Liver (tissue), 9 donors: ENCODE measurements around the gene SMARCD2. TPM values are rescaled to one million over a fixed set of nuclear protein-coding genes. Genes with fewer than 3 reads are reported as not detected.

Experiments used
- DNase-seq: peaks from one replicate; pipeline ENCODE4 v3.0.0-alpha.2; 2017; ENCODE audit warnings: low spot score
- H3K27ac ChIP-seq, 2 donors: one replicate each; pipeline ENCODE4 v1.7.0; 2013; ENCODE audit warnings: inconsistent platforms in 2 of 2, low read length in 2 of 2, control low read depth in 1 of 2, low read depth in 1 of 2, mild to moderate bottlenecking in 1 of 2
- H3K27me3 ChIP-seq, 4 donors: one replicate each; pipeline versions ENCODE4 v1.6.1 to v1.7.0; 2013; ENCODE audit warnings: low read length in 3 of 4, inconsistent platforms in 1 of 4, mild to moderate bottlenecking in 1 of 4, moderate library complexity in 1 of 4; ENCODE audit not compliant: control insufficient read depth in 4 of 4, insufficient read depth in 4 of 4
- H3K36me3 ChIP-seq, 4 donors: one replicate each; pipeline versions ENCODE4 v1.6.1 to v1.7.0; 2013; ENCODE audit warnings: low read length in 3 of 4, mild to moderate bottlenecking in 3 of 4, low read depth in 1 of 4, moderate library complexity in 1 of 4; ENCODE audit not compliant: control insufficient read depth in 4 of 4, insufficient read depth in 3 of 4
- H3K4me1 ChIP-seq, 4 donors: one replicate each; pipeline versions ENCODE4 v1.6.1 to v1.7.0; 2013; ENCODE audit warnings: low read length in 3 of 4, mild to moderate bottlenecking in 3 of 4, moderate library complexity in 1 of 4; ENCODE audit not compliant: control insufficient read depth in 4 of 4, insufficient read depth in 4 of 4
- H3K4me3 ChIP-seq, 3 donors: one replicate each; pipeline versions ENCODE4 v1.6.1 to v1.7.0; 2013; ENCODE audit warnings: low read length in 3 of 3, control low read depth in 1 of 3, low read depth in 1 of 3, mild to moderate bottlenecking in 1 of 3
- H3K9ac ChIP-seq, 2 donors: one replicate each; pipeline ENCODE4 v1.7.0; 2013; ENCODE audit warnings: low read length in 2 of 2, mild to moderate bottlenecking in 2 of 2, moderate library complexity in 2 of 2, control low read depth in 1 of 2, low read depth in 1 of 2
- H3K9me3 ChIP-seq, 4 donors: one replicate each; pipeline versions ENCODE4 v1.6.1 to v1.7.0; 2013; ENCODE audit warnings: low read length in 3 of 4; ENCODE audit not compliant: control insufficient read depth in 4 of 4
- CTCF ChIP-seq: fragments of 150-350 bp; IDR thresholded peaks from 2 replicates; pipeline ENCODE4 v1.5.1; 2017; ENCODE audit warnings: improper control_type of control experiment, low read depth, low read length; ENCODE audit not compliant: missing input control
- EGR1 ChIP-seq, 2 donors: IDR thresholded peaks; 2 replicates each; pipeline ENCODE4 v1.6.1; 2016 to 2018; ENCODE audit warnings: antibody characterized with exemption in 2 of 2, low read depth in 2 of 2
- FOXA1 ChIP-seq: IDR thresholded peaks from 2 replicates; pipeline ENCODE4 v1.6.1; 2016; ENCODE audit warnings: antibody characterized with exemption
- FOXA2 ChIP-seq: IDR thresholded peaks from 2 replicates; pipeline ENCODE4 v1.6.1; 2016; ENCODE audit warnings: antibody characterized with exemption
- GABPA ChIP-seq, 2 donors: IDR thresholded peaks in 1 of 2; conservative IDR thresholded peaks in 1 of 2; 2 replicates each; pipeline ENCODE4 v1.6.1; 2016; ENCODE audit warnings: antibody characterized with exemption in 2 of 2, mild to moderate bottlenecking in 1 of 2, moderate library complexity in 1 of 2
- HNF4A ChIP-seq, 2 donors: conservative IDR thresholded peaks; 2 replicates each; pipeline ENCODE4 v1.6.1; 2016; ENCODE audit warnings: antibody characterized with exemption in 2 of 2, mild to moderate bottlenecking in 2 of 2
- HNF4G ChIP-seq: IDR thresholded peaks from 2 replicates; pipeline ENCODE4 v1.6.1; 2016; ENCODE audit warnings: antibody characterized with exemption
- JUND ChIP-seq, 2 donors: IDR thresholded peaks; 2 replicates each; pipeline ENCODE4 v1.6.1; 2016; ENCODE audit warnings: antibody characterized with exemption in 2 of 2
- MAX ChIP-seq: IDR thresholded peaks from 2 replicates; pipeline ENCODE4 v1.6.1; 2016; ENCODE audit warnings: antibody characterized with exemption
- NR2F2 ChIP-seq: IDR thresholded peaks from 2 replicates; pipeline ENCODE4 v1.6.1; 2016; ENCODE audit warnings: antibody characterized with exemption
- RAD21 ChIP-seq, 2 donors: IDR thresholded peaks; 2 replicates each; pipeline ENCODE4 v1.6.1; 2016; ENCODE audit warnings: antibody characterized with exemption in 2 of 2, mild to moderate bottlenecking in 2 of 2
- REST ChIP-seq: IDR thresholded peaks from 2 replicates; pipeline ENCODE4 v1.6.1; 2016; ENCODE audit warnings: antibody characterized with exemption, mild to moderate bottlenecking
- SP1 ChIP-seq: IDR thresholded peaks from 2 replicates; pipeline ENCODE4 v1.6.1; 2018; ENCODE audit warnings: antibody characterized with exemption, mild to moderate bottlenecking
- YY1 ChIP-seq: IDR thresholded peaks from 2 replicates; pipeline ENCODE4 v1.6.1; 2016; ENCODE audit warnings: antibody characterized with exemption, mild to moderate bottlenecking
- ZBTB33 ChIP-seq: IDR thresholded peaks from 2 replicates; pipeline ENCODE4 v1.6.1; 2016; ENCODE audit warnings: antibody characterized with exemption
- WGBS: extraction: QIAGEN DNeasy Blood & Tissue Kit; methylation state at CpG from one replicate; pipeline ENCODE4 v1.1.7; 2013; 5-methylcytosine and 5-hydroxymethylcytosine counted together
- polyA plus RNA-seq, 2 donors: library from polyadenylated mRNA; stranded (reverse) in 1 of 2; unstranded in 1 of 2; fragments of 200-250 nt in 1 of 2; fragments of >200 nt in 1 of 2; fragmentation: Nextera tagmentation in 1 of 2; extraction: Ambion mirVana in 1 of 2; gene quantifications; one replicate each; pipeline versions ENCODE4 v1.2.1 to v1.2.3, GENCODE V29; 2013 to 2015
- total RNA-seq, 2 donors: library from RNA; depleted of rRNA; stranded (reverse); fragments of >200 nt; gene quantifications; one replicate each; pipeline ENCODE4 v1.2.3, GENCODE V29; 2014
- TF ChIP-seq, protein P1 (sequence below): IDR thresholded peaks from 2 replicates; pipeline ENCODE4 v1.6.1; 2016; ENCODE audit warnings: antibody characterized with exemption
- donor health status: healthy.
- donor health status: healthy.
- donor health status: healthy.
- donor health status: healthy.
- donor health status: healthy.

SMARCD2 gene
- total and polyA plus RNA-seq, 4 donors, result 14.5 to 67.9 (median 39.4) TPM

DNA sequence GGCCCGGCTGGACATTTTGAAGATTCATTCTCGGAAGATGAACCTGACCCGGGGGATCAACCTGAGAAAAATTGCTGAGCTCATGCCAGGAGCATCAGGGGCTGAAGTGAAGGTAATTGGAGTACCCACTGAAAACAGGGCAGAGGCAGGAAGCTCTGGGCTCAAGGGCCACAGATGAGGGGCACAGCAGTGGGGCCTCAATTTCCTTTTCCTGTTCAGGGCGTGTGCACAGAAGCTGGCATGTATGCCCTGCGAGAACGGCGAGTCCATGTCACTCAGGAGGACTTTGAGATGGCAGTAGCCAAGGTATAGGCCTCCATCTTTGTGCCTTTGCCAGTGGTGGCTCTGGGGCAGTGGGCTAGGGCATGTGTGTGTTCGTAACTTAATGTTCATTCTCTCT is 11.0 kb downstream of the SMARCD2 start:
- TF ChIP-seq HNF4A (conservative IDR thresholded peaks at IDR 0.05) (no peak), EGR1 (IDR thresholded peaks at IDR 0.05; ENCODE audit: low read depth in 2 of 2) (no peak), NR2F2 (no peak), FOXA2 (no peak)
- no peak overlapping the region for H3K9ac ChIP-seq
- H3K4me3 ChIP-seq, result no peak overlapping the region
- no peaks in the 10 kb centered on the region for H3K9me3 ChIP-seq
- H3K27me3 ChIP-seq, result no peaks in the 10 kb centered on the region
- H3K36me3 ChIP-seq, result peaks cover 27 to 63% (median 55%) of the 10 kb centered on the region in 4 donors
- DNase-seq, result no peak
- 81% methylated on average over 8 of the region's 8 CpGs for WGBS
- H3K27ac ChIP-seq, result no peak overlapping the region
- peaks cover 0 to 18% (median 10%) of the 10 kb centered on the region in 4 donors for H3K4me1 ChIP-seq

GRCh38 chr17:63830904-63831491 is 11.5 kb downstream of the SMARCD2 start:
- no peak overlapping the region for H3K4me3 ChIP-seq
- 88% methylated on average over 15 of the region's 15 CpGs for WGBS
- no peak for DNase-seq
- no peaks in the 10 kb centered on the region for H3K27me3 ChIP-seq
- H3K9ac ChIP-seq, result no peak overlapping the region
- TF ChIP-seq, protein P1, sequence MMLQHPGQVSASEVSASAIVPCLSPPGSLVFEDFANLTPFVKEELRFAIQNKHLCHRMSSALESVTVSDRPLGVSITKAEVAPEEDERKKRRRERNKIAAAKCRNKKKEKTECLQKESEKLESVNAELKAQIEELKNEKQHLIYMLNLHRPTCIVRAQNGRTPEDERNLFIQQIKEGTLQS, result no peak
- no peak for TF ChIP-seq EGR1 (IDR thresholded peaks at IDR 0.05; ENCODE audit: low read depth in 2 of 2)
- TF ChIP-seq FOXA1, result no peak
- no peaks in the 10 kb centered on the region for H3K9me3 ChIP-seq
- peaks cover 27 to 59% (median 53%) of the 10 kb centered on the region in 4 donors for H3K36me3 ChIP-seq
- H3K27ac ChIP-seq, result no peak overlapping the region
- peaks cover 0 to 23% (median 15%) of the 10 kb centered on the region in 4 donors for H3K4me1 ChIP-seq

DNA sequence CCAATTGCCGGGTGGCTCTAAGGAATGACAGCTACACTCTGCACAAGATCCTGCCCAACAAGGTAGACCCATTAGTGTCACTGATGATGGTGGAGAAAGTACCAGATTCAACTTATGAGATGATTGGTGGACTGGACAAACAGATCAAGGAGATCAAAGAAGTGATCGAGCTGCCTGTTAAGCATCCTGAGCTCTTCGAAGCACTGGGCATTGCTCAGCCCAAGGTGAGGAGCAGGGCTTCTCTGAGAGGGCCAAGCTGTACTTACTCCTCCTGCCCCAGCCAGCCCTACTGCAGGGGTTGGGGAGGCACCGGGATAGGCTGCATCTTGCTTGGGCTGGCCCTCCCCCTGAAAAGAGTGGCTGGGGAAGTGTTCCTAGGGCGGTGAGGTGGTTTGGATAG is 12.2 kb downstream of the SMARCD2 start:
- no peak overlapping the region for H3K27ac ChIP-seq
- H3K9ac ChIP-seq, result no peak overlapping the region
- peaks cover 26 to 55% (median 51%) of the 10 kb centered on the region in 4 donors for H3K36me3 ChIP-seq
- H3K4me3 ChIP-seq, result no peak overlapping the region
- no peak for TF ChIP-seq REST
- TF ChIP-seq SP1, result no peak
- no peak for TF ChIP-seq GABPA (IDR thresholded peaks at IDR 0.05 in 1 of 2, conservative IDR thresholded peaks at IDR 0.05 in 1 of 2)
- no peak for TF ChIP-seq HNF4A (conservative IDR thresholded peaks at IDR 0.05)
- TF ChIP-seq FOXA1, result no peak
- no peak for TF ChIP-seq MAX
- TF ChIP-seq EGR1 (IDR thresholded peaks at IDR 0.05; ENCODE audit: low read depth in 2 of 2), result no peak
- no peak for TF ChIP-seq HNF4G
- no peak for TF ChIP-seq NR2F2
- TF ChIP-seq ZBTB33, result no peak
- no peak for TF ChIP-seq CTCF
- no peak for TF ChIP-seq YY1
- TF ChIP-seq RAD21 (IDR thresholded peaks at IDR 0.05), result no peak
- TF ChIP-seq JUND (IDR thresholded peaks at IDR 0.05), result no peak
- 93% methylated on average over 5 of the region's 5 CpGs for WGBS
- no peaks in the 10 kb centered on the region for H3K27me3 ChIP-seq
- no peak for DNase-seq
- H3K4me1 ChIP-seq, result peaks cover 0 to 27% (median 19%) of the 10 kb centered on the region in 4 donors
- H3K9me3 ChIP-seq, result no peaks in the 10 kb centered on the region
